OCI-LY3 (cell line): ENCODE measurements around the gene NMRK1.

Source experiments
- H2AFZ ChIP-seq: fragments of 200-600, 300-600 bp; shearing (Covaris generic); 2 replicates; pipeline ENCODE4 v1.6.0; 2014; ENCODE audit warnings: antibody characterized with exemption, low read depth, low read length
- H3K27ac ChIP-seq: fragments of 200-600, 300-600 bp; sonication (generic); 2 replicates; pipeline ENCODE4 v1.5.1; 2014; ENCODE audit warnings: mild to moderate bottlenecking, low read length, moderate library complexity, mixed read lengths
- H3K27me3 ChIP-seq: fragments of 200-600, 300-600 bp; sonication (generic); 2 replicates; pipeline ENCODE4 v1.6.1; 2014; ENCODE audit warnings: low read depth, low read length, mixed read lengths
- H3K36me3 ChIP-seq: fragments of 200-600, 300-600 bp; sonication (generic); replicated peaks from 2 replicates; pipeline ENCODE3; 2014; ENCODE audit warnings: low read depth, low read length, mixed read lengths
- H3K4me1 ChIP-seq: fragments of 300-600, 200-600 bp; sonication (generic); 2 replicates; pipeline ENCODE4 v1.6.1; 2014; ENCODE audit warnings: low read length, mixed read lengths
- H3K4me2 ChIP-seq: fragments of 200-600, 300-600 bp; sonication (generic); 2 replicates; pipeline ENCODE4 v1.6.1; 2014; ENCODE audit warnings: low read length, mixed read lengths
- H3K4me3 ChIP-seq: fragments of 300-600, 200-600 bp; sonication (generic); 2 replicates; pipeline ENCODE4 v1.5.1; 2014; ENCODE audit warnings: antibody characterized with exemption, mild to moderate bottlenecking, low read length, moderate library complexity
- H3K79me2 ChIP-seq: fragments of 300-600, 200-600 bp; shearing (Covaris generic); 2 replicates; pipeline ENCODE4 v1.6.1; 2014; ENCODE audit warnings: mild to moderate bottlenecking, low read length, mixed read lengths
- H3K9ac ChIP-seq: fragments of 300-600, 200-600 bp; shearing (Covaris generic); 2 replicates; pipeline ENCODE4 v1.6.0; 2014; ENCODE audit warnings: mild to moderate bottlenecking, low read length, moderate library complexity
- H3K9me3 ChIP-seq: fragments of 200-600, 300-600 bp; shearing (Covaris generic); 2 replicates; pipeline ENCODE4 v1.6.1; 2014; ENCODE audit warnings: low read length, mixed read lengths; ENCODE audit not compliant: insufficient read depth
- H4K20me1 ChIP-seq: fragments of 200-600, 300-600 bp; sonication (generic); 2 replicates; pipeline ENCODE4 v1.6.1; 2016; ENCODE audit warnings: low read length, mixed read lengths; ENCODE audit not compliant: insufficient read depth
- CTCF ChIP-seq: fragments of 200-600, 300-600 bp; sonication (generic); IDR thresholded peaks from 2 replicates; pipeline ENCODE4 v1.5.1; 2014; ENCODE audit warnings: antibody characterized with exemption, low read length, low read depth
- EZH2phosphoT487 ChIP-seq: fragments of 200-600 bp; shearing (Covaris generic); IDR thresholded peaks from 2 replicates; pipeline ENCODE4 v1.6.1; 2018; ENCODE audit warnings: antibody characterized with exemption, mixed run types, low read depth

NMRK1 gene

GRCh38 chr9:75051285-75051684 is 36.7 kb downstream of the NMRK1 start:
- no peaks in the 10 kb centered on the region for H4K20me1 ChIP-seq
- no peaks in the 10 kb centered on the region for H3K36me3 ChIP-seq
- H3K27ac ChIP-seq, result no peak overlapping the region
- no peaks in the 10 kb centered on the region for H3K79me2 ChIP-seq
- no peaks in the 10 kb centered on the region for H3K27me3 ChIP-seq
- no peak overlapping the region for H3K4me3 ChIP-seq
- no peak overlapping the region for H3K4me2 ChIP-seq
- H3K9ac ChIP-seq, result no peak overlapping the region
- no peaks in the 10 kb centered on the region for H3K9me3 ChIP-seq
- H2AFZ ChIP-seq, result no peak overlapping the region
- TF ChIP-seq EZH2phosphoT487, result no peak
- no peak for TF ChIP-seq CTCF
- H3K4me1 ChIP-seq, result peaks cover 11% of the 10 kb centered on the region

- H3K4me2 ChIP-seq, result no peak overlapping the region
- H4K20me1 ChIP-seq, result no peaks in the 10 kb centered on the region
- H3K79me2 ChIP-seq, result no peaks in the 10 kb centered on the region
- H2AFZ ChIP-seq, result no peak overlapping the region
- no peak overlapping the region for H3K9ac ChIP-seq
- H3K4me1 ChIP-seq, result no peaks in the 10 kb centered on the region
- no peak for TF ChIP-seq EZH2phosphoT487
- no peak for TF ChIP-seq CTCF
- H3K27me3 ChIP-seq, result peaks cover 7% of the 10 kb centered on the region; the same call in 1 of the 2 replicates
- no peaks in the 10 kb centered on the region for H3K36me3 ChIP-seq
- no peaks in the 10 kb centered on the region for H3K9me3 ChIP-seq
- H3K27ac ChIP-seq, result no peak overlapping the region
- H3K4me3 ChIP-seq, result no peak overlapping the region
Observed at GRCh38 chr9:75047506-75047905, 40.4 kb downstream of the NMRK1 start.

GRCh38 chr9:75046725-75047345 is 41.1 kb downstream of the NMRK1 start:
- Histone ChIP-seq H3K27me3 (peaks cover 7% of the 10 kb centered on the region; the same call in 1 of the 2 replicates), H2AFZ (no peak overlapping the region), H4K20me1 (no peaks in the 10 kb centered on the region), H3K9me3 (no peaks in the 10 kb centered on the region), H3K9ac (no peak overlapping the region), H3K27ac (no peak overlapping the region), H3K4me1 (no peaks in the 10 kb centered on the region), H3K4me3 (no peak overlapping the region), H3K79me2 (no peaks in the 10 kb centered on the region), H3K36me3 (no peaks in the 10 kb centered on the region), H3K4me2 (no peak overlapping the region)
- TF ChIP-seq CTCF (no peak), EZH2phosphoT487 (no peak)

GRCh38 chr9:75041041-75041440 is 46.9 kb downstream of the NMRK1 start:
- Histone ChIP-seq H3K9ac (no peak overlapping the region), H3K9me3 (no peaks in the 10 kb centered on the region), H3K4me2 (no peak overlapping the region), H3K4me1 (no peaks in the 10 kb centered on the region), H3K27me3 (peaks cover 7% of the 10 kb centered on the region; the same call in 1 of the 2 replicates), H3K36me3 (no peaks in the 10 kb centered on the region), H3K79me2 (no peaks in the 10 kb centered on the region), H4K20me1 (no peaks in the 10 kb centered on the region), H3K27ac (no peak overlapping the region), H2AFZ (no peak overlapping the region), H3K4me3 (no peak overlapping the region)
- TF ChIP-seq EZH2phosphoT487, result no peak
- TF ChIP-seq CTCF, result no peak
